ENCODE data around the gene ZDHHC11B.
"Not testable (repeated sequence)": the region's sequence is repeated elsewhere in the genome, so short reads cannot be mapped to it uniquely, and the experiment has no call there.

Gene ZDHHC11B

DNA sequence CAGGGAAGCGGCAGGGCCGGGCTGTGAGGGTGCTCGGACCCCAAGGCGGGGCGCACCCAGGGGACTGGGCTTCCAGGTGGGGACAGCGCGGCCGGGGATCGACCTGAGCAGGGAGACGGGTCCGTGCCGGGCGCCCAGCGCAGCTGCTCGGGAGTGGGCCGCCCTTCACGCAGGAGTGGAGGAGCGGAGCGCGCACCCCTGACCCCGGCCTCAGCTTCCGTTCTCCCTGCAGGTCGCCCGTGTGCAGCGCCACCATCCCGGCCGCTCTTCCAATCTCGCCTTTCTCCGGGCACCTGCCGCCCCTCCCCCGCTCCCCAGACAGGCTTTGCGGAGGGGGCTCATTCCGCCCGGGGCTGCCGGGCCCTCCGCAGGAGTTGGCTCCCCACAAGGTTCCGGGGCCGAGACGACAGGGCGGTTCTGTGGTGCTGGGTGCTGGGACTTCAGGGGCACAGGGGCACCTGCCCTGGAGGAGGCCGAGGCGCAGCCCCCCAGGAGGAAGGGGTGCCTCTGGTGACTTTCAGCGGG lies 714 bp upstream of the ZDHHC11B start:
- not testable (repeated sequence) for DNase-seq (ENCODE audit: low read depth in 2 of 3, low spot score in 1 of 3)

DNA sequence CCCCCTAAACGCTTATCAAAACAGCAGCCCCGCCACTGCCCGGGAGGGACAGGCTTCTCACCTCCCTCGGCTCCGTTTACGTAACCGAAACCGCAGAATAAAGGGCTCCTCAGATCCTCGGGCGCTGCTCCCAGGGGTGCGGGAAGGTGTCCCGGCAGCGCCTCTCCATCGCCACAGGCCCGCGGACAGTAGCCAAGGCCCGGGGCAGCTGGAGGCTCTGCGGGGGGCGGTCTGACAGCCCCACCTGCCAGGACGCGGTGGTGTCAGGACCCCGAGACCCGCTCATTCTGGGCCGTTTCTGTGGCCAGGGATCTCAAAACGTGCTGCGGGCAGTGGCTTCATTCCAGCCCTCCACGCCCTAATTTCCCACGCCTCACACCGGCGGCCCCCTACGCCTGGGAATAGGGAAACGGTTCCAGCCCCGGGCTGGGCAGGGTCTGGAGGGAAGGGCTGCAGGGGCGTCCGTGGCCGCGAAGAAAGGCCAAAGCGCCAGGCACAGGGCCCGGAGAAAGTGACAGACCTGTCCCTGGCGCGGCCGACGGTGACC lies 575 bp downstream of the ZDHHC11B start:
- DNase-seq (ENCODE audit: low read depth in 2 of 3, low spot score in 1 of 3), result not testable (repeated sequence)

DNA sequence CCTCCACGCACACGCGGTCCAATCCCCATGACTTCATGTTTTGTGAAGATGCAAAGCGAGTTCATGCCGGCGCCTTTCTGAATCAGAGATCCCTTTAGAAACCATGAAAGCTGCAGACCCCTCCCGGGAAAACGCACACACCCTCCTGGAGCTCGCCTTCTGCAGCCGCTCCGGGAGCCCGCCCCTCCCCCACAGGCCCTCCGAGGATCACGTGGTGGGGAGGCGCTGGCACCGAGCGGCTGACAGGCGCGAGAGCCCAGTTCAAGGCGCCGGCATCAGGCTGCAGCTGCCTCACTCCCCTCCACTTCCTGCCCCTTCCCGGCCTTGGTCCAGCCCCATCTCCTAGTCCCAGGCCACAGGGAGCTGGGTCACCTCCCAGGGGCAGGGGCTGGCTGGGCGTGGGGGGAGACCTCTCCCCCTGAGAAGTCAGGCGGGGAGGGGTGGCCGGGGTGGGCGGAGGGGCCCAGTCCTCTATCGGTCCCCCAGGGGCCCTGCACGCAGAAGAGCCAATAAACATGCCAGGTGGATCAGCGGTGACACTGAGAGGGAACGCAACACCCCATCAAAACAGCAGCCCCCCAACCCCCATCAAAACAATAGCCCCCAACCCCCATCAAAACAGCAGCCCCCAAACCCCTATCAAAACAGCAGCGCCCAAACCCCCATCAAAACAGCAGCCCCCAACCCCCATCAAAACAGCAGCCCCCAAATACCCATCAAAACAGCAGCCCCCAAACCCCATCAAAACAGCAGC lies 1.3 kb downstream of the ZDHHC11B start:
- not testable (repeated sequence) for DNase-seq (ENCODE audit: low read depth in 2 of 3, low spot score in 1 of 3)

DNA sequence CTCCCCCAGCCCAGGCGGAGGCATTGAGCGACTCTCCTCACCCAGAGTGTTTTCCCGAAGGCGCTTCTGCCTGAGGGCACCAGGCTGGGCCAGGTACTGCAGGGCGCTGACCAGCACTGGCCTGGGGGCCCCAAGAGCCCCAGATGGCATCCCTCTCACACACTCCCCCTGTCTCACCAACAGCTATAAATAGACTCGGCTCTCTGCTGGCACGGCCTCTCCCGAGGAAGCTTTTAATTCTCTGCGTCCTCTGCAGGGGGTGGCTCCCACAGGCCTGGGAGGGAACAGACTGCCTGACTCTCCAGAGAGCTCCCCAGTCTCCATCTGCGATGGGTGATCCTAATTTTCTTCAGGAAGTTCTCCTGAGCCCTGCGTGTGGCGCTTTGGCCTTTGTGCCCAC lies 2.2 kb downstream of the ZDHHC11B start:
- DNase-seq (ENCODE audit: low read depth in 2 of 3, low spot score in 1 of 3), result not testable (repeated sequence)

DNA sequence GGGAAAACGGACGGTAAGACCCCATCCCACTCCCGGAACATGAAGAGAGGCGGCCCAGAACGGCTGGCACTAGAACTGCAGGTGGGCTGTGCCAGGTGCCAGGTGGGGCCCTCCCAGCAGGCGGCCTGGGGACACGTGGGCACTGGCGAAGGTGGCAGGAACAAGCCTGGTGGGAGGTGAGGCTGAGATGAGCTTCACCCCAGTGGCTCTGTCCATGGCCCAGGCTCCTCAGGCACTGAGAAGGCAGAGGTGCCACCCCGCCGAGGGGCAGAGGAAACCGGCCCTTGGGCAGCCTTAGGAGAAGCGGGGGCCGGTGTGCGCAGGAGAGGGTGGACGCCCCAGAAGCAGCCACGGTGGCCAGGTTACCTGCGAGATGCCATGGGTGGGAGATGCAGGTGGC lies 4.0 kb downstream of the ZDHHC11B start:
- not testable (repeated sequence) for DNase-seq (ENCODE audit: low read depth in 2 of 3, low spot score in 1 of 3)

DNA sequence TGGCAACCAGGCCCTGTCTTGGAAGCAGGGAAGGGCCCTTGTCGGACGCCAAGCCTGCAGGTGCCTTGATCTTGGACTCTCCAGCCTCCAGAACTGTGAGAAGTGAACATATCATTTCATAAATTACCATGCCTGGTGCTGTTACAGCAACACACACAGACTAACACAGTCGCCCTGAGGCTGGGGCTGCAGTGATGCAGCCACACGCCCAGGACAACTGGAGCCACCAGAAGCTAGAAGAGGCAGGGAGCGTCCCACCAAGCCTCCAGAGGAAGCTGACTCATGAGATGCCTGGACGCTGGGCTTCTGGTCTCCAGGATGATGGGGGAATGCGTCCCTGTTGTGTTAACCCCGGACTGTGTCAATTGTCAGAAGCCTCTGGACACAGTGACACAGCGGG lies 5.6 kb downstream of the ZDHHC11B start:
- DNase-seq (ENCODE audit: low read depth in 2 of 3, low spot score in 1 of 3), result not testable (repeated sequence)

DNA sequence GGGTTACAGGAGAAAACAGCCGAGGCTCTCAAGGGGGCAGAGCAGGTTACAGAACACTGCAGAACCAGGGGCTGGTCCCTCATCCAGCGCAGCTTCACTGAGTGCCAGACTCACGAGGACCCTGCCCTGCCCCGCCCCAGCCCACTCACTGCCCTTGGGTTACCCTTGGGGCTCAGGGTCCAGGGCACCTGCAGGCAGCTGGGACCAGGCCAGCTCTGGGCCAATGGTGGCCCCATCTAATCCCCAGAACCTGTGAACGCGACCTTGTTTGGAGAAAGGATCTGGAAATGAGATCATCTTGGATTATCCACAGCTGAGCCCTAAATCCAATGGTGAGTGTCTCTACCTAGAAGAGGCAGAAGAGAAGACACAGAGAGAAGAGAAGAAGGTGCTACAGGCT lies 6.1 kb downstream of the ZDHHC11B start:
- DNase-seq (ENCODE audit: low read depth in 2 of 3, low spot score in 1 of 3), result not testable (repeated sequence)

DNA sequence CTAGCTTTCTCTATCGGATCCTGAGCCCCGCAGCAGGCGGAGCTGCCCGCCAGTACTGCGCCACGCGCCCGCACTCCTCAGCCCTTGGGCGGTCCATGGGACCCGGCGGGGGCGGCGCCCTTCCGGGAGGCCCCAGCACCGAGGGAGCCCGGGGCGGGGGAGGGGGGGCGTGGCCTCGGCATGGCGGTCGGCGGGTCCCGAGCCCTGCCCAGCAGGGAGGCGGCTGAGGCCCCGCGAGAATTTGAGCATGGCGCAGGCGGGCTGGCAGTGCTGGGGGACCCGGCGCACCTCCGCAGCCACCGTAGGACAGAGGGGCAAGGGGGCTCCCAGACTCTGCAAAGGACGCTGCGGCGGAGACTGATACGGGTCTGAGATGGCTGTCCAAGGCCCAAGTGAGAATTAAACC lies 6.8 kb downstream of the ZDHHC11B start:
- DNase-seq (ENCODE audit: low read depth in 2 of 3, low spot score in 1 of 3), result no peak

DNA sequence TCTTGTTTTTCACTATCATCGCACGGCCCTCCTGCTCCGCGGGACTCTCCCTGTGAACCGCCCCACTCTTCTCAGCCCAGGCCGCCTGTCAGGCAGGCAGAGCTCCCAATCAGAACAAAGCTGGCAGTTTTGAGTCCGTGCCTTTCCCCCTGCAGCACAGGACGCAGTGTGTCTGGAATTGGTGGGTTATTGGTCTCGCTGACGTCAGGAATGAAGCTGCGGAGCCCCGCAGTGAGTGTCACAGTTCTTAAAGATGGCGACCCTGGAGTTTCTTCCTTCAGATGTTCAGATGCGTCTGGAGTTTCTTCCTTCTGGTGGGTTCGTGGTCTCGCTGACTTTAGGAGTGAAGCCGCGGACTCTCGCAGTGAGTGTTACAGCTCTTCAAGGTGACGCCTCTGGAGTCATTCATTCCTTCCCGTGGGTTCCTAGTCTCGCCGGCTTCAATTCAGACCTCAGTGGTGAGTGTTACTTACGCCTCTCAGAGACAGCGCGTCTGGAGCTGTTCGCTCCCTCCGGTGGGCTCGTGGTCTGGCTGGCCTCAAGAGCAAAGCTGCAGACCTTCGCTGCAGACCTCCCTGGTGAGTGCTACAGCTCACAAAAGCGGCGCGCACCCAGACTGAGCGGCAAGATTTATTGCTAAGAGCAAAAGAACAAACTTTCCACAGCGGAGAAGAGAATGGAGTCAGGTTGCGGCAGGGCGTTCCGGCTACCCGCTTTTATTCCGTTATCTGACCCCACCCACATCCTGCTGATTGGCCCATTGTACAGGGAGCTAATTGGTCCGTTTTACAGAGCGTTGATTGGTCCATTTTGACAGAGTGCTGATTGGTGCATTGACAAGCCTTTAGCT lies 7.4 kb downstream of the ZDHHC11B start:
- no peak for DNase-seq (ENCODE audit: low read depth in 2 of 3, low spot score in 1 of 3)

DNA sequence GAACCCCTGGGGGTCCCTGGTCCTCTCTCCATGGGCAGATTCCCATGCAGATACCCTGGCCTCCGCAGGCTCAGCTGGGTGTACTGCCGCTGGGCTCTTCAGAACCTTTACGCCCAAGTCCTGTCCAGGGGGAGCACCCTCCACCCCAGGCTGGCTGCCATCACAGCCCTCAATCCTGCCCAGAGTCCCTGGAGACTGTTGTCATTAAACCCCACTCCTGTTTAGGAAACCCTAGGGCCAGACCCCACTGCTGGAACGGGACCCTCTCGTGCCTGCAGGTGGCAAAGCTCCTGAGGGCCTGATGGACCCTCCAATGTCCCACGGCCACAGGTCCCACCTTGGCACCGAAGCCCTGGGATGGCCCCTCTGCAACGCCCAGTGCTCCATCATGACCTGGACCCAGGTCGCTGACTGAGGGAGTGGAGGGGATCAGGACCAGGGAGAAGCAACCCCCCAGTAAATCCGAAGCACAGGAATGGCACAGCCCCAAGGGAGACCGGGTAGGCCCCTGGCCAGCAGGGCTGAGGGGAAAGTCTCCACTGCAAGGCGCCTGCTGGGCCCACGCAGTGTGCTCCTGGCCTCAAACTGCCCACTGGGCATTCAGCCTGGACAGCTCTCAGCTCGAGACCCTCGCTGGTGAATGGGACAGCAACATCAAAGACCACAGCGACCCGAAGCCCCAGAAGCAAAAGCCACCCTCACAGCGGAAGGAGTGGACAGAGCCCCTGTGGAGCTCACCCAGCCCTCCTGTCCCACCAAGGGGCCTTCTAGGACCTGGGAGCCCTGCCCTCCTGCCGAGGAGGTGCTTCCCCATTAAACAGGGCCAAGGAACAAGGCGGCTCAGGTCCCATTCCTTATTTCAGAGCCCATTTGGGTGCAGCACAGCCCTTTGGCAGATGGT lies 8.3 kb downstream of the ZDHHC11B start:
- no peak for DNase-seq (ENCODE audit: low read depth in 2 of 3, low spot score in 1 of 3)

DNA sequence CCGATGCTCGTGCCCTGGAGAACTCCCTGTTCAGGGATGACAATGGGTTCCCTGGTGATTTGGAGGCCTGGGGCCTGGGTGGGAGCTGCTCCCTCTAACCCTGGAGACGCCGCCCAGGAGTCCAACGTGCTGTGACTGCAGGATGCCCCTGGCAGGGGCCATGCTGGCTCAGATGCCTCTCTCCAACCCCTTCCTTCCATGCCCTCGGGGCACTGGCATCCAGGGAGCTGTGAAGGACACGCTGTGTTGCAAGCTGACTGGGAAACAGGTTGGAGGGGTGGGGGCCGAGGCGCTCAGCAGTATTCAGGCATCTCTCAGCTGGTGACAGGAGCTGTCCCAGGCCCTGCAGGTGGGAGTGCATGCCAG lies 9.0 kb downstream of the ZDHHC11B start:
- DNase-seq (ENCODE audit: low read depth in 2 of 3, low spot score in 1 of 3), result not testable (repeated sequence)

DNA sequence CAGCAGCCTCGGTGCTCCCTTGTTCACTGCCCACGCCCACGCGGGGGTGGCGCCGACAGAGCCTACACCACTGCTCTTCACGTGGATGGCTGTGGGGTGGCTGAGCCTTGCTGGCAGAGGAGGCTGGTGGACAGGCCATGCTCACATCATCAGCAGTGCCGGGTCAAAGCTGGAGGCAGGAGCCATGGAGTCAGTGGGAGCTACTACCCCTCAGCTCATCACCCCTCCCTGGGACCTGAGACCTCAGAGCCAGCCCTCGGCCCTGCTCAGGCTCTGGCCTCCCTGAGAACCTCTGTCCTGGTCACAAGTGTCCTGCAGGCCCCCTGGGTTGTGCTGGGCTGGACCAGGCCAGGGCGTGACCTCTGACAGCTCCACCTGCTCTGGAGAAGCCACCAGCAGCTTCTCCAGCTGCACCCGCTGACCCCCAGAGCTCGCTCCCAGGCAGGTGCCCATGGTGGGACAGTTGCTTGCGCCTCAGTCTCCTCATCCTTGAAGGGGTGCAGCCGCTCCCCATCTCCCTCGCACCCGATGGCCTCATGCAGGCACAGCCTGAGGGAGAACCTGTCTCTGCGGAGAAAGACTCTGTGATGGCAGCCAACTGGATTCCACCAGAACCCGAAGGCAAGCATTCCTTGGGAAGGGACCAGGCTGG lies 9.5 kb downstream of the ZDHHC11B start:
- DNase-seq (ENCODE audit: low read depth in 2 of 3, low spot score in 1 of 3), result not testable (repeated sequence)

DNA sequence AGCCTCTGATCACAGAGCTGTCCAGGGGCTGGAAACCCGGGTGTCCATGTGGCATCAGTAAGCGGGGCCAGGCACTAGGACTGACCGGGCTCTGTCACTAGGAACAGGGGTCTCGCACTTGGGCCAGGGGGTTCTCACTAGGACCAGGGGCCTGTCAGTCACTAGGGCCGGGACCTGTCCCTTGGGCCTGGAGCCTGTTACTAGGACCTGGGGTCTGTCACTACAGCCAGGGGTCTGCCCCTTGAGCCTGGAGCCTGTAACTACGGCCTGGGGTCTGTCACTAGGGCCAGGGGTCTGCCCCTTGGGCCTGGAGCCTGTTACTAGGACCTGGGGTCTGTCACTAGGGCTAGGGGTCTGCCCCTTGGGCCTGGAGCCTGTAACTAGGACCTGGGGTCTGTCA lies 10.2 kb downstream of the ZDHHC11B start:
- DNase-seq (ENCODE audit: low read depth in 2 of 3, low spot score in 1 of 3), result not testable (repeated sequence)

DNA sequence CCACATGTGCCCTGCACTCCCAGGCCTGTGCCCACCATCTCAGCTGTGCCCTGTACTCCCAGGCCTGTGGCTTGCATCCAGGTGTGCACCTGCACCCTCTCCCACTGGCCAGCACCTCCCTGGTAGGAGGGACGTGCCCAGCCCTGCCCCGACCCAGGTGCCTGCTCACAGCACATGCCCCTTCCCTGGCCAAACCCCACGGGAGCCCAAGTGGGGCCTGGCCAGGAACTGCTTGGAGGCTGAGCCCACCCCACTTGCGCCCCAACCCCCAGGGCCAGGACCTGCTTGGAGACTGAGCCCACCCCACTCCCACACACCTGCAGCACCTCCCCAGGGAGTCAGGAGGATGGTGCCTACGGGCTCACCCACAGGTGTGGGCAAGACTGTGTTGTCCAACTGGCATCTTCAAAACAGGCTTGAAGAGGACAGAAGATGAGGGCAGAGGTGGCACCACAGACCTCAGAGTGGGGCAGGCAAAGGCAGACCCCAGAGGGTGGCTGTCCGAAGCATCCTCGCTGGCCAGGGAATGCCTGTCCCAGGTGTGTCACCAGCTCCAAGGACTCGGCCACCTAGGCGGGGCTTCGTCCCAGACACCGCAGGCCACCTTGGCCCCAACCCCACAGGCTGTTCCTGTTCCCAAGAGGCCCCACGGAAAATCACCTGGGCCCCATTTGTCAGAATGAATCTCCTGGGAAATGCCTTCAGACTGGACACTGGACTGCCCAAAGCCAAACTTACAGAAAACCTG lies 10.8 kb downstream of the ZDHHC11B start:
- DNase-seq (ENCODE audit: low read depth in 2 of 3, low spot score in 1 of 3), result no peak

DNA sequence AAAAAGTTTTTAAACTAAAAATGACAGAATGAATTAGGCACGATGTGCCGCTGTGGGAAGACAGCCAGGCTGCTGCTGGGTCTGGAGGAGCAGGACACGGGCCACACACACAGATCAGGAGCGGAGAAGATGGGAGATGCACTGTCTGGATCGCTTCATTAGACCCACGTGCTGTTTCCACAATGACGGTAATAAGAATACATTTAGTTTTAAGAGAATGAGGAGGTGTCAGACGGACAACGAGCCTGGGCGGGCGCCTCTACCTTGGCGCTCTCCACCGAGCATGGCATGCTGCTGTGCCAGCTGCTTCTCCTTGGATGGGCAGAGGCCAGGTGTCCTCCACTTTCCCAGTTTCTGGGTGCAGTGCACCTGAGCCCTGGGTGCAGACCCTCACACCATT lies 11.6 kb downstream of the ZDHHC11B start:
- not testable (repeated sequence) for DNase-seq (ENCODE audit: low read depth in 2 of 3, low spot score in 1 of 3)

DNA sequence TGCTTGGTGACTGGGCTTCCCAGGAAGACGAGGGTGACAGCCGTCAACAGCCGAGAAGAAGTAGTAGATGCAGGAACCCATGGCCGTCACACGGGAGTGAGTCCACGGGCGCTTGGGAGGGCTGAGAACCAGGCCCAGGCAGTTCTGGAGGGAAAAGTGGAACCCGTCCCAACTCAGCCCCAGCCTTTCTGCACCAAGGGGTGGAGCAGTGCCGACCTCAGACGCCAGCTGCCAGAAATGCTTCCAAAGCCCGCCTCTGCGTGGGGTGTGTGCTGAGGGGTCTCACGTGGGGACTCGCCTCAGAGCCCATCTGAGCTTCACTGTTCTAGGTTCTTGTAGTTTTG lies 12.0 kb downstream of the ZDHHC11B start:
- DNase-seq (ENCODE audit: low read depth in 2 of 3, low spot score in 1 of 3), result not testable (repeated sequence)

DNA sequence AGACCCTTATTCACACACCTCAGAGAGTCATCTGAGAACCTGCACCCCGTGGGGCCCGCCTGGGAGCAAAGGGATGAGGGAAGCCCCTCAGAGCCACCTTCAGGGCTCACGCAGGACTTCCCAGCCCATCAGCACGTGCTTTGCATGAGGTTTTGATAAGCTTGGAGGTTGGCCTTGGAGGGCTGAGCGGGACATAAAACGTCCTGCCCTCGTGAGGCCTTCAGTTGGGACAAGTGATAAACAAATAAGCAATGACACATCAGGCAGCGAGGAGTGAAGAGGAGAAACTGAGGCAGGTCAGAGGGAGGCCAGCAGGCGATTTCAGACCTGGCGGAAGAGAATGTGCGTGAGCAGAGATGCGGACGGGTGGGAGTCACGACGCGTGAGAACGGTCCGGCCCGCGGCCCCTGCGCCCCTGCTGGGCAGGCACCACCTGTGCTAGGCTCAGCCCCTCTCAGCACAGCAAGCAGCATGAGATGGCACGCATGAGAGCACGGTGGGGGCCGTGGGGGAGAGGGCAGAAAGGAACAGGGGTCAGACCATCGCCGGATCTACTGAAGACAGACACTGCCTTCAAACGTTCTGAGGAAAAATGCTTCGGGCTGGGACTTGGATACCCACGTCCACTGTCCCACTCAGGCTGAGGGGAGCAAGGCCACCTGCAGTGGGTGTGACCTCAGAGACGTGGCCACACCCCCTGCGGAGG lies 12.5 kb downstream of the ZDHHC11B start:
- DNase-seq (ENCODE audit: low read depth in 2 of 3, low spot score in 1 of 3), result not testable (repeated sequence)

DNA sequence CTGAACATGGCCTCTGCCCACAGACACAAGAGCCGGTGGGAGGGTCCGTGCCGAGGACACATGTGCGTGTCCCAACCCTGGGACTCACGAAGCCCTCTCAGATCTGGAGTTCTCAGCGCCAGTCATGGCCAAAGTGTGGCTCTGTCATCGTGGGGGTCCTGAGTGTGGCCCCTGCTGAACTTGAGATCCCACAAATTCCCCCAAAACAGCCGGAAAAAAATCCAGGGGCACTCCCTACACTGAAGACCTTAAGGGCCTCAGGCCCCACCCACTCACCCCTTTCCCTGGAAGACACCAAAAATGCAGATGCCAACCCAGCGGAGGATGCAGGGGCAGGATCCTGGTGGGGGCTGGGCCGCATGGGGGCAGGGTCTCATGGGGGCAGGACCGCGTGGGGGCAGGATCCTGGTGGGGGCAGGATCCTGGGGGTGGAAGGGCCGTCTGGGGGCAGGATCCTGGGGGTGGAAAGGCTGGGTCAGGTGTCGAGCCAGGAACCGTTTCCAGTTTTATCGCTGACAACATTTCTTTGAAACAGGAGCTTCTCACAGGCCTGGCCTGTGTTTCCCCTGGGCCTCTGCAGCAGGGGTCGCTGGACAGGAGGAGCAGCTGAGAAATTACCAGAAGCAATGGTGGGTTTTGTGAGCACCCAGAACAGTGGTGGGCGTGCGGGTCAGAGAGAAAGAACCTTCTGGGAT lies 13.3 kb downstream of the ZDHHC11B start:
- not testable (repeated sequence) for DNase-seq (ENCODE audit: low read depth in 2 of 3, low spot score in 1 of 3)
